ENCODE data around the gene PRRT1B.

Gene PRRT1B

GRCh38 chr9:131554087-131554842, 8.9 kb downstream of the PRRT1B start:
- DNase-seq, result no peak

GRCh38 chr9:131554843-131555351, 9.6 kb downstream of the PRRT1B start:
- no peak for DNase-seq

- DNase-seq, result no peak
These were observed 10.7 kb downstream of the PRRT1B start for GRCh38 chr9:131555841-131556673.

GRCh38 chr9:131557855-131558548, 12.7 kb downstream of the PRRT1B start:
- DNase-seq, result no peak

- no peak for DNase-seq
These were observed 14.2 kb downstream of the PRRT1B start for GRCh38 chr9:131559421-131560000.

GRCh38 chr9:131562032-131562959, 17.0 kb downstream of the PRRT1B start:
- no peak for DNase-seq

GRCh38 chr9:131565369-131565768, 20.0 kb downstream of the PRRT1B start:
- no peak for DNase-seq

GRCh38 chr9:131566158-131566557, 20.8 kb downstream of the PRRT1B start:
- no peak for DNase-seq

- DNase-seq, result no peak
These were observed 22.6 kb downstream of the PRRT1B start for GRCh38 chr9:131567910-131568309.

GRCh38 chr9:131574730-131575640, 29.7 kb downstream of the PRRT1B start:
- no peak for DNase-seq

- DNase-seq, result no peak
These were observed 30.9 kb downstream of the PRRT1B start for GRCh38 chr9:131575946-131576853.

GRCh38 chr9:131577005-131578000, 32.0 kb downstream of the PRRT1B start:
- DNase-seq, result no peak

GRCh38 chr9:131578021-131578420, 32.7 kb downstream of the PRRT1B start:
- DNase-seq, result no peak

- no peak for DNase-seq
These were observed 33.6 kb downstream of the PRRT1B start for GRCh38 chr9:131578731-131579504.

GRCh38 chr9:131579789-131580211, 34.5 kb downstream of the PRRT1B start:
- DNase-seq, result no peak

GRCh38 chr9:131580358-131580757, 35.0 kb downstream of the PRRT1B start:
- DNase-seq, result no peak

GRCh38 chr9:131582056-131582455, 36.7 kb downstream of the PRRT1B start:
- DNase-seq, result no peak

All from NCI-H2029 (cell line).